WERI-Rb-1 (cell line): ENCODE measurements around the gene FEZ2.

ENCODE experiments used
- DNase-seq: peaks from one replicate; pipeline ENCODE4 v3.0.0-alpha.2; 2020
- H3K27ac ChIP-seq: fragments of 250-450 bp; sonication (Bioruptor Pico); 2 replicates; pipeline ENCODE4 v1.5.1; 2020; ENCODE audit warnings: mild to moderate bottlenecking, moderate library complexity
- H3K27me3 ChIP-seq: fragments of 250-450 bp; sonication (Bioruptor Pico); 2 replicates; pipeline ENCODE4 v1.5.1; 2021; ENCODE audit warnings: mild to moderate bottlenecking, low read depth, moderate library complexity; ENCODE audit not compliant: insufficient read depth, severe bottlenecking
- H3K36me3 ChIP-seq: fragments of 250-450 bp; sonication (Bioruptor Pico); 2 replicates; pipeline ENCODE4 v1.5.1; 2020; ENCODE audit warnings: mild to moderate bottlenecking, moderate library complexity
- H3K4me3 ChIP-seq: 2 replicates; pipeline ENCODE4 v1.5.1; 2011; ENCODE audit warnings: low read depth, mild to moderate bottlenecking, control low read depth, low read length
- H3K9me3 ChIP-seq: fragments of 250-450 bp; sonication (Bioruptor Pico); 2 replicates; pipeline ENCODE4 v1.5.1; 2021; ENCODE audit warnings: mild to moderate bottlenecking, moderate library complexity; ENCODE audit not compliant: severe bottlenecking
- CTCF ChIP-seq: IDR thresholded peaks from 2 replicates; pipeline ENCODE4 v1.5.1; 2011; ENCODE audit warnings: low read depth, mild to moderate bottlenecking, control low read depth, inconsistent platforms, low read length

FEZ2 gene

GRCh38 chr2:36625304-36625703 lies 27.3 kb upstream of the FEZ2 start:
- Histone ChIP-seq H3K9me3 (peaks cover 6% of the 10 kb centered on the region), H3K36me3 (no peaks in the 10 kb centered on the region), H3K27me3 (no peaks in the 10 kb centered on the region), H3K4me3 (no peak overlapping the region), H3K27ac (no peak overlapping the region)
- TF ChIP-seq CTCF = no peak
- DNase-seq = no peak

GRCh38 chr2:36620321-36620720 lies 22.4 kb upstream of the FEZ2 start:
- no peak for DNase-seq
- Histone ChIP-seq H3K9me3 (peaks cover 3% of the 10 kb centered on the region), H3K4me3 (no peak overlapping the region), H3K36me3 (no peaks in the 10 kb centered on the region), H3K27ac (no peak overlapping the region), H3K27me3 (no peaks in the 10 kb centered on the region)
- TF ChIP-seq CTCF = no peak

- Histone ChIP-seq H3K9me3 (no peaks in the 10 kb centered on the region), H3K27ac (no peak overlapping the region; the same call in 1 of the 2 replicates), H3K36me3 (no peaks in the 10 kb centered on the region), H3K4me3 (no peak overlapping the region), H3K27me3 (no peaks in the 10 kb centered on the region)
- no peak for TF ChIP-seq CTCF
- peak; percentile 73 for DNase-seq
Measured at GRCh38 chr2:36618381-36618780, 20.4 kb upstream of the FEZ2 start.

- no peak for DNase-seq
- Histone ChIP-seq H3K4me3 (no peak overlapping the region), H3K27ac (no peak overlapping the region), H3K9me3 (no peaks in the 10 kb centered on the region), H3K27me3 (no peaks in the 10 kb centered on the region), H3K36me3 (no peaks in the 10 kb centered on the region)
- no peak for TF ChIP-seq CTCF
Measured at GRCh38 chr2:36616947-36617346, 19.0 kb upstream of the FEZ2 start.

GRCh38 chr2:36615222-36615621 lies 17.3 kb upstream of the FEZ2 start:
- no peak overlapping the region for H3K27ac ChIP-seq
- no peak overlapping the region for H3K4me3 ChIP-seq
- DNase-seq = no peak
- no peaks in the 10 kb centered on the region for H3K9me3 ChIP-seq
- TF ChIP-seq CTCF = no peak
- H3K36me3 ChIP-seq = no peaks in the 10 kb centered on the region
- H3K27me3 ChIP-seq = no peaks in the 10 kb centered on the region

- Histone ChIP-seq H3K27me3 (no peaks in the 10 kb centered on the region), H3K4me3 (no peak overlapping the region), H3K9me3 (no peaks in the 10 kb centered on the region), H3K36me3 (no peaks in the 10 kb centered on the region), H3K27ac (no peak overlapping the region)
- no peak for TF ChIP-seq CTCF
- DNase-seq = no peak
Measured at GRCh38 chr2:36613801-36614200, 15.8 kb upstream of the FEZ2 start.
